NCI-H345 treated with DMSO at 0.1 percent for 48 hours (cell line): ENCODE measurements around the gene CLDN1.
A peak's percentile ranks its signal among the peaks of the same experiment; 100 is the strongest.

Experiments used
- DNase-seq: peaks from one replicate; lab custom pipeline; 2025; ENCODE audit not compliant: unreplicated experiment; lab: John Stamatoyannopoulos, UW

CLDN1 gene, protein sequence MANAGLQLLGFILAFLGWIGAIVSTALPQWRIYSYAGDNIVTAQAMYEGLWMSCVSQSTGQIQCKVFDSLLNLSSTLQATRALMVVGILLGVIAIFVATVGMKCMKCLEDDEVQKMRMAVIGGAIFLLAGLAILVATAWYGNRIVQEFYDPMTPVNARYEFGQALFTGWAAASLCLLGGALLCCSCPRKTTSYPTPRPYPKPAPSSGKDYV

DNA sequence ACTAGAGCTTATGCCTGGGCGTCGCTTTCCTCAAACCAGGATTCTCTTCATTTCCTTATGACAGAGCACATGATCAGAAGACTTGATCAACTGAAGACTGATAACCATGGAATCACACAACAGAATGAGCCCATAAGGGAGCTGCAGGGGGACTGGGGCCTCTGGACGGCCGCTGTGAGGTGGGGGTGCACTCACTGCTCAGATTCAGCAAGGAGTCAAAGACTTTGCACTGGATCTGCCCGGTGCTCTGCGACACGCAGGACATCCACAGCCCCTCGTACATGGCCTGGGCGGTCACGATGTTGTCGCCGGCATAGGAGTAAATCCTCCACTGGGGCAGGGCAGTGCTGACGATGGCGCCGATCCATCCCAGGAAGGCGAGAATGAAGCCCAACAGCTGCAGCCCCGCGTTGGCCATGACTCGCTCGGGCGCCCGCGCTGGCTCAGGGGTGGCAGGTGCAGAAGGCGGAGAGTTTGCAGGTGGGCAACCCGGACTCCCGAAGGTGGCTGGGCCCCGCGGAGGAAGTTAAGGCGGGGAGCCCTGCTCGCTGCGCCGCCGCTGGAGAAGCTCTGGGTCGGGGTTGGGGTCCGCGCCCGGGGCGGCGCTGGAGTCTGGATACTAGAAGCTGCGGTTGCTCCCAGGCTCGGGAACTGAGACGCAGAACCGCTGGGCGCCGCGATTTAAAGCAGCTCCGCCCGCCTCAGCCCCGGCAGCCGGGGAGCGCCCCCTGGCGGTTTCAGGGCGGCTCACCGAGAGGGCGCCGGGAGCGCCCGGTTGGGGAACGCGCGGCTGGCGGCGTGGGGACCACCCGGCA lies at the start of gene CLDN1:
Gene CLDN1 (minus strand): TSS at position 658 of the 815 bp plus-strand sequence. CDS start 240 bp downstream, at position 418.
- DNase-seq, result peak; percentile 88

GRCh38 chr3:190371152-190371551 lies 48.9 kb upstream of the CLDN1 start:
- no peak for DNase-seq

DNA sequence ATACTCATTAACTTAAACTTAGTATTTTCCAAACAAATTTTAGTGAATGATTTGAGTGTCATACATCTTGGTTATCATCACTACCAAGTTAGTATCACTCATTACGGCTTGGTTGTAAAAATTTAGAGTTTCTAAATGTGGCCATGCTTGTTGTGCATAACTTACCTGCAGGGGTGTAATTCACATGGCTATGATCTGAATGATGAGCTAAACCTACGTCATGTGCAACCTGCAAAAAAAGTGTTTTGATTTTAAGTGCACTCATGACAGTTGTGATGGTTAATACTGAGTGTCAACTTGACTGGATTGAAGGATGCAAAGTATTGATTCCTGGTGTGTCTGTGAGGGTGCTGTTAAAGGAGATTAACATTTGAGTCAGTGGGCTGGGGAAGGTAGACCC lies 48.1 kb upstream of the CLDN1 start:
- DNase-seq, result no peak

- no peak for DNase-seq
Measured at GRCh38 chr3:190369668-190370295, 47.5 kb upstream of the CLDN1 start.

- DNase-seq, result no peak
Measured at GRCh38 chr3:190368881-190369280, 46.6 kb upstream of the CLDN1 start.

GRCh38 chr3:190366133-190366532 lies 43.9 kb upstream of the CLDN1 start:
- no peak for DNase-seq

- DNase-seq, result no peak
Measured at GRCh38 chr3:190362258-190362657, 40.0 kb upstream of the CLDN1 start.

GRCh38 chr3:190361791-190362190 lies 39.5 kb upstream of the CLDN1 start:
- DNase-seq, result no peak

- no peak for DNase-seq
Measured at GRCh38 chr3:190360228-190360627, 38.0 kb upstream of the CLDN1 start.

GRCh38 chr3:190359813-190360212 lies 37.6 kb upstream of the CLDN1 start:
- DNase-seq, result no peak

GRCh38 chr3:190357468-190357867 lies 35.2 kb upstream of the CLDN1 start:
- no peak for DNase-seq

GRCh38 chr3:190356246-190356645 lies 34.0 kb upstream of the CLDN1 start:
- no peak for DNase-seq

GRCh38 chr3:190352861-190353457 lies 30.7 kb upstream of the CLDN1 start:
- DNase-seq, result no peak

DNA sequence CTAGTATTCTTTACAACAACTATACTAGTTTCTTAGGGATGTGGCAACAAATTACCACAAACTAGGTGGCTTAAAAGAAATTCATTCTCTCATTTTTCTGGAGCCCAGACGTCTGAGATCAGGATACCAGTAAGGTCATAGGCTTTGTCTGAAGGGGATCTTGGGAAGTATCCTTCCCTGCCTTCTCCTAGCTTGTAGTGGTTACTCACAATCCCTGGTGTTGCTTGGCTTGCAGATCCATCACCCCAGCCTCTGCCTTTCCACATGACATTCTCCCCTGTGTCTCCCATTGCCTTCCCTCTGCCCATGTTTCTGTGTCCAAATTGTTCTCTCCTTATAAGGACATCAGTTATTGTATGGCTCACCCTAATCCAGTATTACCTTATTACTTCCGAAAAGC lies 24.3 kb upstream of the CLDN1 start:
- no peak for DNase-seq

DNA sequence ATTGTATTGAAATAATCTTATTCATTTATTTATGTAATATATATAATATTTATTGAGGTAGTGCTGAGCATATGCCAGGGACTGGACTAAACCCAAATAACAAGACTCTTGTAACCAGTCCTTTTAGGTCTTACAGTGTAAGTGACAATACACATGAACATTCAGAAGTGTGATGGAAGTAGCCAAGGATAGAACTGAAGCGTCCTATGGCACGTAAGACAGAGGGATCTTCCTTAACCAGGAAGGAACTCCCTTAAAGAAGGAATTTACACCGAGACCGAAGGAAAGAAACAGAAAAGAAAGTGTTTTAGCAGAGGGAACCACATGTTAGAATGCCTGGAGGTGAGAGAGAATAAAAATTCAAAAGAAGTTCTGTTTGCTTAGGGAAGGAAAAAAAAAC lies 23.6 kb upstream of the CLDN1 start:
- DNase-seq, result no peak

- no peak for DNase-seq
Measured at GRCh38 chr3:190345027-190345821, 23.0 kb upstream of the CLDN1 start.

GRCh38 chr3:190340071-190340470 lies 17.8 kb upstream of the CLDN1 start:
- no peak for DNase-seq

DNA sequence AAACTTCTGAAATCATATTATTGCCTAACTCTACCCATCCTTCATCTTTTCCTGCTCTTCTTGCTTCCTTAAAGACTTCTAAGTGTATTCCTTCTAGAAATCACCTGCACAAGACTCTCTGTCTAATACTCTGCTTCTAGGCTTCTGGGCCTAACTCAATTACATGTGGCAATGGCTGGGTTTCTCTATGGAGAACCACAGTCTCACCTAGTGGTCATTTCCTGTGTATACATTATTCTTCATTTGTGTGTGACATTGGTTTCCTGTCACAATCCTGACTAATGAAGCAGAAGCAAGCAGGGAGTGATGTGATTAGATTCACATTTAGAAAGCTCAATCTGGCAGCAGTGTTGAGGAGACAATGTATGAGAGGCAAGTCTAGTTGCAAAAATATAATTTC lies 16.9 kb upstream of the CLDN1 start:
- no peak for DNase-seq

DNA sequence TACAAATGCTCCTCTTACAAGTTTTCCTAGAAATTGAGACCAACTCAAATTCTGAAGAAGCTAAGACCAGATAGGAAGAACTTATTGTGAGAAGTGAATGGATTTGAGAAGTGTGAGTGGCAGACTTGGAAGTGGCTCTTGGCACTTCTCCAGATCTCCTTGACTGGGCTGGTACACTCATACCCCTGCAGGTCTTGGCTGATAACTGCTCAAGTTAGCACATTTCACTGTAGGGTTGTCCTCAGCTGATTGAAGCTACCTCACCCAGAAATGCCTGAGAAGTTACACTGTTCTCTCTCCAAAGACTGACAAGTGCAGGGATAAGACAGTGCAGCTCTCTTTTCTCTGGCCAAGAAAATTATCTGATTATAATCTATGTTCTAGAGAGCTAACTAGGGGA lies 16.5 kb upstream of the CLDN1 start:
- DNase-seq, result no peak

DNA sequence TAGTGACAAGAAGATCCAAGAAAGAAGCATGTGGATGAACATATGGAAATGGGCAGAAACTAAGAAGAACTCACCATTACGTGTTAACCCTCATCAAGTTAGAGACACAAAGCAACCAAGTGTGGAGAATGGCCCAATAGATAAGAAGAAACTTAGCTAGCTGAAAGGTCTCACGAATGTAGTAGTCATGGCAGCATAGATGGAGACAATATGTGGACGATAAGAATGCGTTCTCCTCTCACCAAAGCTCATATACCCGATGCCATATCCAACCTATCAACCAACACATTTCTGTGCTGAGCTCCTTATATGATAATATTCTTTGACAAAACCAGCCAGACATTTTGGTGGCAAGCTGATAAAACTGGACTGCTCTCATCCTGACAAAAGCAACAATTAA lies 15.1 kb upstream of the CLDN1 start:
- no peak for DNase-seq
